Measurements from ENCODE around the gene DIP2C.

GRCh38 chr10:441659-442058 is 247.8 kb downstream of the DIP2C start:
- no peak for TF ChIP-seq SMAD4 (CRISPR knock-in tag; IDR thresholded peaks at IDR 0.05)
- no peak for TF ChIP-seq MAX (CRISPR knock-in tag; IDR thresholded peaks at IDR 0.05)
- TF ChIP-seq TCF7 (CRISPR knock-in tag; IDR thresholded peaks at IDR 0.05; ENCODE audit: low read depth): no peak
- TF ChIP-seq NR3C1 (CRISPR knock-in tag; conservative IDR thresholded peaks at IDR 0.05; ENCODE audit: low read depth): no peak
- TF ChIP-seq FOXP1 (CRISPR knock-in tag; IDR thresholded peaks at IDR 0.05; ENCODE audit: borderline replicate concordance): no peak
- no peak for TF ChIP-seq ESRRA (CRISPR knock-in tag; IDR thresholded peaks at IDR 0.05; ENCODE audit: borderline replicate concordance)
- TF ChIP-seq GRHL2 (CRISPR knock-in tag; IDR thresholded peaks at IDR 0.05; ENCODE audit: insufficient replicate concordance, severe bottlenecking): no peak
- no peak for TF ChIP-seq USF2 (CRISPR knock-in tag; IDR thresholded peaks at IDR 0.05)
- TF ChIP-seq CREB1 (CRISPR knock-in tag; IDR thresholded peaks at IDR 0.05): no peak
- TF ChIP-seq CTCF (IDR thresholded peaks at IDR 0.05): no peak

All from WTC11 (cell line).